22Rv1 (cell line): Measurements from ENCODE around the gene POTEF.
"Not testable (repeated sequence)": the region's sequence is repeated elsewhere in the genome, so short reads cannot be mapped to it uniquely, and the experiment has no call there.

Experiments
- H3K27ac ChIP-seq: fragments of 450-650 bp; 2 replicates; pipeline ENCODE4 v1.5.1; 2017
- CTCF ChIP-seq: fragments of 450-650 bp; IDR thresholded peaks from 2 replicates; pipeline ENCODE4 v1.5.1; 2017; ENCODE audit warnings: mild to moderate bottlenecking
- ZFX ChIP-seq: fragments of 450-650 bp; IDR thresholded peaks from 2 replicates; pipeline ENCODE4 v1.6.1; 2017; ENCODE audit warnings: antibody characterized with exemption, borderline replicate concordance

POTEF gene

GRCh38 chr2:130158631-130159030 is 29.6 kb upstream of the POTEF start:
- no peak for TF ChIP-seq CTCF
- no peak for TF ChIP-seq ZFX
- no peak overlapping the region for H3K27ac ChIP-seq

GRCh38 chr2:130157825-130158514 is 28.9 kb upstream of the POTEF start:
- not testable (repeated sequence) for H3K27ac ChIP-seq

- H3K27ac ChIP-seq, result not testable (repeated sequence)
These were observed 28.3 kb upstream of the POTEF start for GRCh38 chr2:130157354-130157753.

- H3K27ac ChIP-seq, result no peak overlapping the region
- TF ChIP-seq ZFX, result no peak
- no peak for TF ChIP-seq CTCF
These were observed 27.6 kb upstream of the POTEF start for GRCh38 chr2:130156624-130157004.

GRCh38 chr2:130155956-130156623 is 27.1 kb upstream of the POTEF start:
- peak; percentile 61 for TF ChIP-seq CTCF
- not testable (repeated sequence) for H3K27ac ChIP-seq

GRCh38 chr2:130154773-130155765 is 26.0 kb upstream of the POTEF start:
- TF ChIP-seq ZFX, result no peak
- no peak for TF ChIP-seq CTCF
- H3K27ac ChIP-seq, result no peak overlapping the region

- H3K27ac ChIP-seq, result not testable (repeated sequence)
These were observed 25.4 kb upstream of the POTEF start for GRCh38 chr2:130154423-130154770.

- not testable (repeated sequence) for H3K27ac ChIP-seq
These were observed 24.9 kb upstream of the POTEF start for GRCh38 chr2:130153721-130154422.

GRCh38 chr2:130152816-130153595 is 24.0 kb upstream of the POTEF start:
- H3K27ac ChIP-seq, result no peak overlapping the region
- TF ChIP-seq CTCF (no peak), ZFX (no peak)

- H3K27ac ChIP-seq, result not testable (repeated sequence)
These were observed 23.3 kb upstream of the POTEF start for GRCh38 chr2:130152136-130152815.

GRCh38 chr2:130151145-130151512 is 22.1 kb upstream of the POTEF start:
- H3K27ac ChIP-seq, result not testable (repeated sequence)
